Measurements from ENCODE around the gene MANBA.

DNA sequence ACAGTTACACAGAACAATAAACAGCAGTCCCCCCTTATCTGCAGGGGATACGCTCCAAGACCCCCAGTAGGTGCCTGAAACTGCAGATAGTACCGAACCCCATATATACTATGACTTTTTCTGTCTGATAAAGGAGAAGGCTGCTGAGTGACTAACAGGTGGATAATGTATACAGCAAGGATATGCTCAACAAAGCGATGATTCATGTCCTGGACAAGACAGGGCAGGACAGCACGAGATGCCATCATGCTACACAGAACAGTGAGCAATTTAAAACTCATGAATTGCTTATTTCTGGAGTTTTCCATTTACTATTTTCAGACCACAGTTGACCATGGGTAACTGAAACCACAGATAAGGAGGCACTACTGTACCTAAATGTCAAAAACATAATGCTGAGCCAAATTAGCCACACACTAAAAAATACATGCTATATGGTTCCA is 76.1 kb downstream of the MANBA start:
- TF ChIP-seq CTCF (IDR thresholded peaks at IDR 0.05; ENCODE audit: low read depth, low read length) (no peak), EZH2phosphoT487 (IDR thresholded peaks at IDR 0.05; ENCODE audit: low read depth) (no peak)

Measured in OCI-LY3 (cell line).